ENCODE data around the gene METTL26.

METTL26 gene

DNA sequence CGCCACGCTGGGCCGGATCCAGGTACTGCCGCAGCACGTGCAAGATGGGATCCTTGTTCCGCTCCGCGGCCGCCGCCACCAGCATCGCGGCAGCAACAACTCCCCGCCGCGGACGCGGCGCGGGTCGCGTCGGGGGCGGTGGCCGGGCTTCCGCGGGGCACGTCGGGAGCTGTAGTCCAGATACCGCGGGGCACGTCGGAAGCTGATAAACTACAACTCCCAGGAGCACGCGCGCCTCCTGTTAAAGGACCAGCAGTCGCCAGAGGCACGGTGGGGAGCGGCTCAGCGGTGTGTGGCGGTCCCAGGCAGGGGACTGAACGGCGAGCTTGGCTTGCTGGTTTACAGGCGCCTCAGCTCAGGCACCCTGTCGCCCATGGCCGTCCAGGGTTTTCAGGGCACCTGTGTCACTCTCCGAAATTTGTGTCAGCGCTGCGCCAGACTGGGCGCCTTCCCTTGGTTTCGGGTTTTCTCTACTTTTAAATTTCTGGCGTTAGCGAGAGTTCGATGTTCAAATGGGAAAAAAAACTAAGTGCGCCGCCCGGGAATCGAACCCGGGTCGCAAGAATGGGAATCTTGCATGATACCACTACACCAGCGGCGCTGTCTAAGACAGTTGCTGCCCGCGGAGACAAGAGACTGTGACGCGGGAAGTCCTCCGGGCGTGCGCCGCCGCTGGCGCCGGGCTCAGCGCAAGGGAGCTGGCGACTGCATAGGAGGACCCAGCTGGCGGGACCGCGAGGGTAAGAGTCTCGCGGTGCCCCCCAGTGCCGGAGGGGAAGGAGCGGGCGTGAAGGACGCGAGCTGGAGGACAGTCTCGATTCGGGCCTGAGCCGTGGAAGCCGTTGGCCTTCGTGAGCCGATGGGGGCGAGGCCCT lies at the start of gene METTL26:
Gene METTL26 (minus strand): TSS at position 100 of the 875 bp plus-strand sequence. CDS start 15 bp downstream, at position 85.
- peak; percentile 95 for DNase-seq

DNA sequence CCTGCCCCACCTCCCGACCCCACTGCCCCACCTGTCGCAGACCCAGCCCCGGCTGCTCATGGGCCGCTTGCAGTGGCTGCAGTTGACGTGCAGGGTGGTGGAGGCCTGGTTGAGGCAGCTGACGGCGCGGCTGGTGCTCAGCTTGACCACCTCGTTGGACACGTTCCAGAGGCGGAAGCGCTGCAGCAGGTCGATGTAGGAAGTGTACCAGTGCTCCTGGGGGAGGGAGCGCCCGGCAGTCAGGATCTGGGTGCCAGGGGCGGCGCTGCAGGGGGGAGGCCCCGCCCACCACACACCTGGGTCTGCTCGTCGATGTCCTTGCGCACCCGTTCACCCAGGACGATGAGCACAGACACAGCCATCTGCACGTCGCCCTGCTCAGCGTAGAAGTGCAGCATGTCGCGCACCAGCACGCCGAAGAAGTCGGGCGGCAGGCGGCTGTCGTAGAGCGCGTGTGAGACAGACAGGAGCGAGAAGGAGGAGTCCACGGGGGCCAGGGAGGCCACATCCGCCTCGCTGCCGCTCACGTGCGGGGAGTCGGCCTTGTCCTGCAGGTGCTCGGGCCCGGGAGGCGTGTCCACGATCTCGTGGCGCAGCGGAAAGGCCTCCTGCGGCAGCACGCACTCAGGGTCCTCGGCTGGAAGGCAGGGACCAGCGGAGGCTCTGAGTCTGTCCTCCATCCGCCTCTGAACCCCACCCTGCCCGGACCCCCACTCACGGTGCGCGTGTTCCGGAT lies 49.0 kb upstream of the METTL26 start:
- DNase-seq = no peak

DNA sequence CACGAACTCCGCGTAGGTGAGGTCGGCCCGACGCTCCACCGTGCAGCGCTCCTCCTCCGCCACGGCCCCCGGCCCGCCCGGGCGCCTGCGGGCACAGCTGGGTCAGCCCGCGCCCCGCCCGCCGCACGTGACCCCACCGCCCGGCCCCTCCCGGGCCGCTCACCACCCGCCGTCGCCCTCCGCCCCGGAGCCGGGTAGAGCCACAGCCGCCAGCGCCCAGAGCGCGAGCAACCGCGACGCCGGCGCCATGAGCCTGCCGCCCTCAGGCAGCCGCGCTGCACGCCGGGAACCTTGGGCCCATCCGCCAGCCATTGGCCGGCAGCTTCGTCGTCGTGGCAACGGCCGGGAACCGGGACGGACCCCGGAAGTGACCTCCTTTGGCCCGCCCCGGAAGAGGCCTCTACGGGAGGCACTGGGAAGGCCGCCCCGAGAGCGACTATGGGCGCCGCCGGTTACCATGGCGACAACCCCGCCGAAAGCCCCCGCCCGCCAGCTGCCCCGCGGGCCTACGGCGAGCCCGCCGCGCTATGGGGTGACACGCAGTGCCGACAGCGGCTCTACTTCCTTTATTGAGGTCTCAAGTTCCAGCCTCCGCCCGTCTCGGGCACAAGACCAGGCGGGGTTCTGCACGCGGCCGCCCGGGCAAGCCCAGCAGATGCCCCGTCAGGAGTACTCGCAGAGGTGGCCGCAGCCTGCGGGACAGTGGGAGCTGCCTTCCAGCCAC lies 48.1 kb upstream of the METTL26 start, which contains the start of gene JMJD8:
Gene JMJD8 (minus strand): TSS at position 264 of the 724 bp plus-strand sequence. CDS start 15 bp downstream, at position 249.
- peak; percentile 96 for DNase-seq

DNA sequence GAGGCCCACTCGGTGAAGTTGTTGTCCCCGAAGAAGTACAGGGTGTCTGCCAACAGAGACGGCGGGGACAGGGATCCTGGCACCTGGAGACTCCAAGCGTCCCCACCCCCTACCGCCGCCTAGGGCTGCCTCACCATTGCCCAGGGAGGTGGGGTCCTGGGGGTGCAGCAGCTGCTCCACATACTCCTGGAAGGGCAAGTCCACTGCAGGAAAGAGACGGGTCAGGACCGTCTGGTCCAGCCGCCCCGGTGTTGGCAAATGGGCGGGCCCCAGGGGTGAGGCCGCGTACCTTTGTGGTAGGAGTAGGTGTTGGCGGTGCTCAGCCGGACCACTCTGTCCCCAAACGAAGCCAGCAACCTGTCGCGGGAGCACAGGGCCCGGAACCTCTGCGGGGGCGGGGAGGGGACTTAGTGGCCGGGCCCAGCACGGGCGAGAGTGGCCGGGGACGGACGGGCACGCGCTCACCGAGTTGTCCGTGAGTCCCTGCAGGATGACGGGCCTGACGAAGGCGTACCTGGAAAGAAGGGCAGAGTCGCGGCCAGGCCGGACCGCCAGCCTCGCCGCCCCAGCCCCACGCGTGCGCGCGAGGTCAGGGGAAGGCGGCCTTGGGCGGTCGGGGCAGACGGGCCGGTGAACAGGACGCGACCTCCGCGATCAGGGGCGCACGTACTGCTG lies 47.4 kb upstream of the METTL26 start:
- peak; percentile 13 for DNase-seq

DNA sequence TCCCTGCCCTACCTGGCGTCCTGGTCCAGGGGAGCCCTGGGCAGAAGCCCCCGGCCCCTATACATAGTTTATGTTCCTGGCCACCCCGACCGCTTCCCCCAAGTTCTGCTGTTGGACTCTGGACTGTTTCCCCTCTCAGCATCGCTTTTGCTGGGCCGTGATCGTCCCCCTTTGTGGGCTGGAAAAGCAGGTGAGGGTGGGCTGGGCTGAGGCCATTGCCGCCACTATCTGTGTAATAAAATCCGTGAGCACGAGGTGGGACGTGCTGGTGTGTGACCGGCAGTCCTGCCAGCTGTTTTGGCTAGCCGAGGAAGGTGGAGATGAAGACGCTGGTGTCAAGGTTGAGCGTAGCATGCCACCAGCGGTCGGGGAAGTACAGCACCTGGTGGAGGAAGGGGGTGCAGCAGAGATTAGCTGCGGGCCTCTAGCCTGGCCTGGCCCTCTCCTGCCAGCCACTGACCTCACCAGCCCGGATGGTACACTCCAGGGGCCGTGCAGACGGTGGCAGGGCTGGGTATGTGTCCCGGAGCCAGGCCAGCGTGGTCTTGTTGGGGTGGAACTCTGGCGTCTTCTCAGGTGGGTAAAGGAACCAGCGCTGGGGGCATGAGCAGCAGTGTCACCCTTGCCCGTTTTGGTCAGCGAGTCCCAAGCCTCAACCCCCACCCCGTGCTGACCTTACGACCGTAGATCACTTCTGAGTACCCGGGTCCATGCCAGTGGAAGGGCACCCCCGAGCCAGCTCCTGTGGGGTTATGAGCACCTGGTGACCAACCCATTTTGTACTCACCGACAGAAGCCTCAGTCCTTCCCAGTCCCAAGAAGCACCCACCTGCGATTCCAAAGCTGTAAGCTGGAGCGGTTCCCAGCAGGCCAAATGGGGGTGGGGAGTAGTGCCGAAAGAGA lies 46.6 kb upstream of the METTL26 start:
- DNase-seq = no peak

DNA sequence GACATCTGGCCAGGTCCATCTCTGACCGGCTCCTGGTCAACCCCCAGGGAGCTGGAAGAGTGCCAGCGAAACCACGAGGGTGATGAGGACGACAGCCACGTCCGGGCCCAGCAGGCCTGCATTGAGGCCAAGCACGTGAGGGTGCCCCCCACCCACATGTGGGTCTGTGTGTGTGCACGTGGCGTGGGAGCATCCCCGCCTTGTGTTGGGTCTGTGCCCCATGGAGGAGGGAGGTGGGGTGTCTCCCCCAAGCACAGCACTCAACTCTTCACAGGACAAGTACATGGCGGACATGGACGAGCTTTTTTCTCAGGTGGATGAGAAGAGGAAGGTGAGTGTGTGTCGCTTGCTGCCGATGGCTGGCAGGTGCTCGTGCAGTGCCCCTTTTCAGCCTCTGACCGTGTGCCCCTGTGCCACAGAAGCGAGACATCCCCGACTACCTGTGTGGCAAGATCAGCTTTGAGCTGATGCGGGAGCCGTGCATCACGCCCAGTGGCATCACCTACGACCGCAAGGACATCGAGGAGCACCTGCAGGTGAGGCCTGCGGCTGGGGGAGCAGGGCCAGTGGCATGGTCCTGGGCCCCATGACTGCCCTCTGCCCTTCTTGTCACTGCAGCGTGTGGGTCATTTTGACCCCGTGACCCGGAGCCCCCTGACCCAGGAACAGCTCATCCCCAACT lies 45.8 kb upstream of the METTL26 start:
- DNase-seq = no peak

DNA sequence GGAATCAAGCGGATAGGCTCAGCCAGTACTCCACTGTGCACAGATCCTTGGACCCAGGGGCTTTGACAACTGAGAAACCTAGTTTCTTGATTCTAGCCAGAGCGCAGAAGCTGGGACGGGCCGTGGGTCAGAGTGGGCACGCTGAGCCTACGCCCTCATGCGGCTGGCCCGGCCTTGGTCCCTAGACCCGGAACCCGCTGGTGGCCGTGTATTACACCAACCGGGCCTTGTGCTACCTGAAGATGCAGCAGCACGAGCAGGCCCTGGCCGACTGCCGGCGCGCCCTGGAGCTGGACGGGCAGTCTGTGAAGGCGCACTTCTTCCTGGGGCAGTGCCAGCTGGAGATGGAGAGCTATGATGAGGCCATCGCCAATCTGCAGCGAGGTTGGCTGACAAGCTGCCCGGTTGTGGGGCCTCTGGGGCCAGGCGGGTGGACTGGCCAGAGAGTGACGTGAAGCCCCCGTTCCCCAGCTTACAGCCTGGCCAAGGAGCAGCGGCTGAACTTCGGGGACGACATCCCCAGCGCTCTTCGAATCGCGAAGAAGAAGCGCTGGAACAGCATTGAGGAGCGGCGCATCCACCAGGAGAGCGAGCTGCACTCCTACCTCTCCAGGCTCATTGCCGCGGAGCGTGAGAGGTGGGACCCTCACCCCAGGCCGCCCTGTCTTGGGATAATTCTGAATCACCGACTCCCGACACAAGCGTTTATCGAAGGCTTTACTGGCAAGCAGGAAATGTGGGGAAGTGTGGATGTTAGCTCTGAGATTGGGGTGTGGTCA lies 45.1 kb upstream of the METTL26 start:
- peak; percentile 59 for DNase-seq

DNA sequence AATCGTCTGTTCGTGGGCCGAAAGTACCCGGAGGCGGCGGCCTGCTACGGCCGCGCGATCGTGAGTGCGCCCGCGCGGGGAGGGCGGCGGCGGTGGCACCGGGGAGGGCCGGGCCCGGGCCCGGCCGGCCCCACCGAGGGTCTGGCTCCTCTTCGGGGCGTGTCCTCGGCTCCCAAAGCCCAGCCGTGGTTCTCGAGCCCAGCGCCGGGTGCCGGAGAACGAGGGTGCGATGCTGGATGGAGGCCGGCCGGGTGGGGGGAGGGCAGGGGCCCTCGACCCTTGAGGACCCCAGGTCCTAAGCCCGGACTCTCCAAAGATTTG lies 44.5 kb upstream of the METTL26 start:
- no peak for DNase-seq

DNA sequence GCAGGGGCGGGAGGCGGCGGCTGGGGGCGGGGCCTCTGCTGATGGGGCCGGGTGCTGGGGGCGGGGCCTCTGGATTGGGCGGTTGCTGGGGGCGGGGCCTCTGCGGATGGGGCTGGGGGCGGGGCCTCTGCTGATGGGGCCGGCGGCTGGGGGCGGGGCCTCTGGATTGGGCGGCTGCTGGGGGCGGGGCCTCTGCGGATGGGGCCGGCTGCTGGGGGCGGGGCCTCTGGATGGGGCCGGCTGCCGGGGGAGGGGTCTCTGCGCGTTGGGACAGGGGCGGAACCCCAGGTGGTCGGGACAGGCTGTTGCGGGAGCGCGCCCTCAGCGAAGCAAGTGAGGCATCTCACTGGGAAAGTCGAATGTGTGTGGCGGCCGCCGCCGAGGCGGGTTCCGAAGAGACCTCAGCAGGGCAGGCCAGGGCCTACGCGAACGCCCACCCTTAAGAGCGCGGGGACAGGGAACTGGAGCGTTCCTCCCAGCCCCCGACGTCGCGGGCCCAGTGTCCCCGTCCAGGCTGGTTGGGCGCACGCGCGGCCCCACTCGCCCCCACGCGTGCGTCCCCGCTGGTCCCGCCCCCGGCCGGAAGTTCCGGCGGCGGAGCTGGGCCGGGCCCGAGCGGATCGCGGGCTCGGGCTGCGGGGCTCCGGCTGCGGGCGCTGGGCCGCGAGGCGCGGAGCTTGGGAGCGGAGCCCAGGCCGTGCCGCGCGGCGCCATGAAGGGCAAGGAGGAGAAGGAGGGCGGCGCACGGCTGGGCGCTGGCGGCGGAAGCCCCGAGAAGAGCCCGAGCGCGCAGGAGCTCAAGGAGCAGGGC lies 43.9 kb upstream of the METTL26 start, which contains the start of gene STUB1:
Gene STUB1 (plus strand): TSS at position 597 of the 811 bp plus-strand sequence. CDS start 116 bp downstream, at position 713.
- DNase-seq = peak; percentile 84

DNA sequence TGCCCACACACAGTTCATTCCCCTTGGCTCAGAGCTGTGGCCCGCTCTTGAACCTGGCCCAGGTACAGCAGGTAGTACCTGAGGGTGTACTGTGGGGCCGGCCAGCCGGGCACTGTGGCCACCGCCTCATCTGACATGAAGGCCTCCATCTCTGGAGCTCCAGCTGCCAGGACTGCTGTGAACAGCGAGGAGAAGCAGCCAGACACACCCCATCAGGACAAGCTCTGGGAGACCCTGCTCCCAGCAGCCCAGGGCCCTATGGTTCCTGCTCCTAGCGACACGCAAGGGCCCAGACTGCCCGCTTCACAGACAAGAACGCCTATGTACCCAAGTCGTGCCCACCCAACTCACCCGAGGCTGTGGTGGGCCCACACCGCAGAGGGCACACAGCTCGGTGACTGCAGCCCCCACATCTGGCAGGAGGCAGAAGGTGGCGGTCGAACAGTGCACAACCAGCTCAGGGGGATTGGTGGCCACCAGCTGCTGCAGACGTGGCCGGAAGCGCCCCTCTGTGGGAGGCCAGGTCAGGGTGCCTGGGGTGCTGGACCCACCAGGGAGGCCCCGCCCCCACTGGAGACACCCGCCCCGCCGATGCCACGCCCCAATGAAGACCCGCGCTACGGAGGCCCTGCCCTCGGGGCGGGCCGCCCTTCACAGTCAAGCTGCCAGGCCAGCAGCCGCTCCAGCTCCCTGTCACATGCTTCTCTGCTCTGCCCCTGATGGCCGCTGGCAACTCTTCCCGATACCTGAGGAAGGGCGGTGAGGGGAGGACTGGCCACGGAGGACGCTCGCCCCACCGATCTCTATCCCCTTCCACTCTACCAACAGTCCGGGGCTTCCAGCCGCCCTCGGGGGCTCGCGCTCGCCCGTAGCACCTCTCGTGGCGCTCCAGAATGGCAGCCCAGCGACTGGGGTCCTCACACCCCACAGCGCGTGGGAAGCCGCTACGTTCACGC lies 43.0 kb upstream of the METTL26 start:
- DNase-seq = peak; percentile 84

DNA sequence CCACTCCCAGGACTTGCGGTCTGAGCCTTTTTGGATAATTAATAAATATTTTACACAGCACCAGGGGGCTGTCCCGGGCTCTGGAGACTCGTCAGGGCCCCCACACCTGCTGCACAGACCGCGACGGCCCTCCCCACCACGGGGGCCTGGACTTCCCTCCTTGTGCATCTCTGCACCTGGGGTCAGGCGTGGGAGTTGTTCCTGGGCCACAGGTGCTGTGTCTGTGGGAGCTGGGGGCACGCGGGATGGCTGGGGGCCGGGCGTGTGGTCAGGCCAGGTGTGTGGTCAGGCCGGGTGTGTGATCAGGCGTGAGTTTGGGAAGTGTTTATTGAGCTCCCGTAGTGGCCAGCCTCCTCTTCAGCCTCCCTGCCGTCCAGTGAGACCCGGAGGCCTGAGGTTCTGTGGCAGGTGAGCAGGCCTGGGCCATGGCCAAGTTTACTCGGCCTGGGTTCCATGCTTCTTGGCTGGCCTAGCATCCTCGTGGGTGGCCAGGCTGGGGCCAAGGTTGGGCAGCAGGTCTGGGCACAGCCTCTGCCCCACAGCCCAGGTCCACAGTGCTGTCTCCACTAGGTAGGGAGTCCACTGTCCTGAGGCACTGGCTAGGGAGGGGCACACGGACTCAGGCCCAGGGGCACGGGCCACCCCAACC lies 42.2 kb upstream of the METTL26 start:
- no peak for DNase-seq

DNA sequence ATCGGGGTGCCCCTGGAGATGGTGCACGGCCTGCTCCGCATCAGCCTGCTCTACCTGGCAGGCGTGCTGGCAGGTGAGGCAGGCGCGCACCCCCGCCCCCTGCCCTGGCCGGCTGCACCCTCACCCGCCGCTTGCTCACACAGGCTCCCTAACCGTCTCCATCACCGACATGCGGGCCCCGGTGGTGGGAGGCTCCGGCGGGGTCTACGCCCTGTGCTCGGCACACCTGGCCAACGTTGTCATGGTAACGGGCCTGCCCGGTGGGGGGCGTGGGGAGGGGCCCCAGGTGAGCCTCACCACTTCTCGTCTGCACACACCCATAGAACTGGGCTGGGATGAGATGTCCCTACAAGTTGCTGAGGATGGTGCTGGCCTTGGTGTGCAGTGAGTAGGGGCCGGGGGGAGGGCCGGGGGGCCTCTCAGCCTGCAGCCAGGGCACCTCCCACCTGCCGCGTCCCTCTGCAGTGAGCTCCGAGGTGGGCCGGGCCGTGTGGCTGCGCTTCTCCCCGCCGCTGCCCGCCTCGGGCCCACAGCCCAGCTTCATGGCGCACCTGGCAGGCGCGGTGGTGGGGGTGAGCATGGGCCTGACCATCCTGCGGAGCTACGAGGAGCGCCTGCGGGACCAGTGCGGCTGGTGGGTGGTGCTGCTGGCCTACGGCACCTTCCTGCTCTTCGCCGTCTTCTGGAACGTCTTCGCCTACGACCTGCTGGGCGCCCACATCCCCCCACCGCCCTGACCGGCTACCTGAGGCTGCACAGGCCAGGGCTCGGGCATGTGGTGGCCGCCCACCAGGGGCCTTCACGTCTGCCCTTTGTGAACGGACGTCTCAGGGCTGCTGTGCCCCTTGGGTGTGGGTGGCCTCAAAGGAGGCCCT lies 41.4 kb upstream of the METTL26 start:
- DNase-seq = no peak

DNA sequence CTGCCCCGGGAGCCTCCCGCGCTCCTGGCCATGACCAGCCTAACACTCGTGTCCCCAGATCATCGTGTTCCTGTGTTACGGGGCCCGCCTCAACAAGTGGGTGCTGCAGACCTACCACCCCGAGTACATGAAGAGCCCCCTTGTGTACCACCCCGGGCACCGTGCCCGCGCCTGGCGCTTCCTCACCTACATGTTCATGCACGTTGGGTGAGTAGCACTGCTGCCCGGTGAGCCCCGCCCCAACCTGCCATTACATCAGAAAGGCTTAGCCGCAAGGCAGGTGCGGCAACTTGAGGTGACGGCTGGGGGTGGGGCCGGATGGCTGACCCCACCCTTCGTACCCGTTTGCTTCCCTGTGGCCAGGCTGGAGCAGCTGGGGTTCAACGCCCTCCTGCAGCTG lies 40.8 kb upstream of the METTL26 start:
- no peak for DNase-seq

DNA sequence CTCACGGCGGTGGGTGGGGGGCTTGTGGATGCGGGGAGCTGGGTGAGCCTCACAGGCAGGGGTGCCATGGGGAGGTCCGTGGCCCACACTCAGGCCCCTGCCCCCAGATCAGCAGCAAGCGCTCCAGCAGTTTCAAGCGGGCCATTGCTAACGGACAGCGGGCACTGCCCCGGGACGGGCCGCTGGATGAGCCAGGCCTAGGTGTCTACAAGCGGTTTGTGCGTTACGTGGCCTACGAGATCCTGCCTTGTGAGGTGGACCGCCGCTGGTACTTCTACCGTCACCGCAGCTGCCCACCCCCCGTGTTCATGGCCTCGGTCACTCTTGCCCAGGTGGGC lies 40.4 kb upstream of the METTL26 start:
- DNase-seq = no peak

DNA sequence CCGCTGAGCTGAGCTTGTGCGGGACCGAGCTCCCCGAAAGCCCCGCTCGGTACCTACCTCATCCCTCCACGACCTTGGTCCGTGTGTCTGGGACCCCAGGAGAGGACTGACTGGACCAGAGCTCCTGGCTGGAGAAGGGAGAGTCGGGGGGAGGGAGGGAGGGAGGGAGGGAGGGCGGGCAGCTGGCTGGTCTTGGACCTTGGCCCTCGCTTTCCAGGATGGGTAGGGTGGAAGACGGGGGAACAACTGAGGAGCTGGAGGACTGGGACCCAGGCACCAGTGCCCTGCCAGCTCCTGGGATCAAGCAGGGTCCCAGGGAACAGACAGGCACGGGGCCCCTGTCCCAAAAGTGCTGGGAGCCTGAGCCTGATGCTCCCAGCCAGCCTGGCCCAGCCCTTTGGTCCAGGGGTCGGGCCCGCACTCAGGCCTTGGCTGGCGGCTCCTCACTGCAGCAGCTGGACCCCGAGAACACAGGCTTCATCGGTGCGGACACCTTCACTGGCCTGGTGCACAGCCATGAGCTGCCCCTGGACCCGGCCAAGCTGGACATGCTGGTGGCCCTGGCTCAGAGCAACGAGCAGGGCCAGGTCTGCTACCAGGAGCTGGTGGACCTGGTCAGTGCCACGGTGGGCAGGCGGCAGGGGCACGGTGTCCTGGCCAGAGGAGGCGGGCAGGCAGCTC lies 39.9 kb upstream of the METTL26 start:
- DNase-seq = no peak
